Measurements from ENCODE around the gene ABR.

DNA sequence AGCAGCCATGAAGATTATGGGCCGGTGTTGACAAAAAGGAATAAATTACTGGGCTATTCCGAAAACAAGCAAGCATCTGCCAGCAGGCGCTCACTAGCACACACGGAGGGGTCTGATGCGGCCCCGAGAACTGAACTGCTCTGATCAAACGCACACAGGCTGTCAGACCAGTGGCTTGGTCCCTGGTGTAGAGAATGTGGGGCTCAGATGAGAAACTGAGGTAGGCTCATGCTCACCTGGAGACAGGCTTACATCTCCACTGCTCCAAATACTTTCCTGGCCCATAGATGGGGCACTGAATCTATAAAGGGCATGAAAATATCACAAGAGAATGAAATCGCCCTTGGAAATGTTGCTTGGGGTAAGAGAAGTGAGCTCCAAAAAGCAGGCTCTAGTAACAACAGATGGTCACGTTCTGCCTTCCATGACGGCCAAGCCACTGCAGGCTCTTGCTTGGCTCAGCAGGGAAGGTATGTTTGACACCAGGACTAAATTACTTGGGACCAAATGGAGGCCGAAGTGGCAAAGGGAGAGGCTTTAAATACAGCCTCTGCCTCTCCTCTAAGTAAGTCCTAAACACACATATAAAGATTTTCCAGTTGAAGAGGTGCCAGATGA, 5.4 kb downstream of the ABR start:
- TF ChIP-seq, protein P1, sequence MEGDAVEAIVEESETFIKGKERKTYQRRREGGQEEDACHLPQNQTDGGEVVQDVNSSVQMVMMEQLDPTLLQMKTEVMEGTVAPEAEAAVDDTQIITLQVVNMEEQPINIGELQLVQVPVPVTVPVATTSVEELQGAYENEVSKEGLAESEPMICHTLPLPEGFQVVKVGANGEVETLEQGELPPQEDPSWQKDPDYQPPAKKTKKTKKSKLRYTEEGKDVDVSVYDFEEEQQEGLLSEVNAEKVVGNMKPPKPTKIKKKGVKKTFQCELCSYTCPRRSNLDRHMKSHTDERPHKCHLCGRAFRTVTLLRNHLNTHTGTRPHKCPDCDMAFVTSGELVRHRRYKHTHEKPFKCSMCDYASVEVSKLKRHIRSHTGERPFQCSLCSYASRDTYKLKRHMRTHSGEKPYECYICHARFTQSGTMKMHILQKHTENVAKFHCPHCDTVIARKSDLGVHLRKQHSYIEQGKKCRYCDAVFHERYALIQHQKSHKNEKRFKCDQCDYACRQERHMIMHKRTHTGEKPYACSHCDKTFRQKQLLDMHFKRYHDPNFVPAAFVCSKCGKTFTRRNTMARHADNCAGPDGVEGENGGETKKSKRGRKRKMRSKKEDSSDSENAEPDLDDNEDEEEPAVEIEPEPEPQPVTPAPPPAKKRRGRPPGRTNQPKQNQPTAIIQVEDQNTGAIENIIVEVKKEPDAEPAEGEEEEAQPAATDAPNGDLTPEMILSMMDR (IDR thresholded peaks at IDR 0.05; ENCODE audit: low read length) = no peak
- no peak for TF ChIP-seq EZH2phosphoT487 (IDR thresholded peaks at IDR 0.05; ENCODE audit: low read length)

All from MM.1S (cell line).